Non-pigmented ciliary epithelial cell (primary cell): ENCODE results near the gene TRAF5.
"Not testable (repeated sequence)": the region's sequence is repeated elsewhere in the genome, so short reads cannot be mapped to it uniquely, and the experiment has no call there.

ENCODE experiments used
- DNase-seq: peaks from one replicate; pipeline ENCODE4 v3.0.0-alpha.2; 2010; ENCODE audit warnings: low read depth

Gene TRAF5, protein sequence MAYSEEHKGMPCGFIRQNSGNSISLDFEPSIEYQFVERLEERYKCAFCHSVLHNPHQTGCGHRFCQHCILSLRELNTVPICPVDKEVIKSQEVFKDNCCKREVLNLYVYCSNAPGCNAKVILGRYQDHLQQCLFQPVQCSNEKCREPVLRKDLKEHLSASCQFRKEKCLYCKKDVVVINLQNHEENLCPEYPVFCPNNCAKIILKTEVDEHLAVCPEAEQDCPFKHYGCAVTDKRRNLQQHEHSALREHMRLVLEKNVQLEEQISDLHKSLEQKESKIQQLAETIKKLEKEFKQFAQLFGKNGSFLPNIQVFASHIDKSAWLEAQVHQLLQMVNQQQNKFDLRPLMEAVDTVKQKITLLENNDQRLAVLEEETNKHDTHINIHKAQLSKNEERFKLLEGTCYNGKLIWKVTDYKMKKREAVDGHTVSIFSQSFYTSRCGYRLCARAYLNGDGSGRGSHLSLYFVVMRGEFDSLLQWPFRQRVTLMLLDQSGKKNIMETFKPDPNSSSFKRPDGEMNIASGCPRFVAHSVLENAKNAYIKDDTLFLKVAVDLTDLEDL

DNA sequence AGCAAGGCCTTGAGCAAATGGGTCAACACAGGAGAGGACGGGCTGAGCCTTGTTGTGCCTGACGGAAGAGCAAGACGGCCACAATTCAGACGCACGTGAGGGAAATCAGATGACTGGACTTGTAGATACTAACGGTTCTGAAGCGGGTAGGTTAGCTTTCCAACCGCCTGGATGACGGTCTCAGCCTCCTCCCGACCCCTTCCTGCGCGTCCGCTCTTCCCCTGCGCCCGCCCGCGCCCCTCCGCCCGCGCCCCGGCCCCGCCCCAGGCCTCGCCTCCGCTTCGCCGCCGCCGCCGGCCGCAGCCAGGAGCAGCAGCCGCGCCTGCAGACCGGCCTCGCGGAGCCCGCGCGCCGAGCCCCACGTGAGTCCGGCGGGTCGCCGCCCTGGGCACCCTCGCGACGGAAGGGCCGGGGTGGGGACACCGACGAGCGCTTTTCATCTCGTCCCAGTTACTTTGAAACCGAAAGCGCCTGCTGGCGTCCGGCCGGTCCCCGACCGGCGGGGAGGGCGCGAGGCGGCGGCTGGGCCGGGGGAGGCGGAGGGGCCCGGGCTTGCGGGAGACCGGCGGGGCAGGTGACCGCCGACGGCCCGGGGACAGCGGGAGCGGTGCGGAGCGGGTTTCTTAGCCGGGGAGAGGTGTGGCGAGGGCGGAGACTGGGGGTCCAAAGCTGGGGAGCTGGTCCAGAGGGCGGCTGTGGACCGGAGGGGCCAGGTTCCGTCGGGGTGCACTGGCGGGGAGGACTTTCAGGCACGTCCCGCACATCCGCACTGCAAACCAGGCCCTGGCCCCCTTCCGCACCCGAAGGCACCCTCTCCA lies at the start of gene TRAF5:
TSS of gene TRAF5 (plus strand) at position 306 of the 818 bp plus-strand sequence. CDS start 26,407 bp downstream, outside the sequence.
- DNase-seq = no peak

DNA sequence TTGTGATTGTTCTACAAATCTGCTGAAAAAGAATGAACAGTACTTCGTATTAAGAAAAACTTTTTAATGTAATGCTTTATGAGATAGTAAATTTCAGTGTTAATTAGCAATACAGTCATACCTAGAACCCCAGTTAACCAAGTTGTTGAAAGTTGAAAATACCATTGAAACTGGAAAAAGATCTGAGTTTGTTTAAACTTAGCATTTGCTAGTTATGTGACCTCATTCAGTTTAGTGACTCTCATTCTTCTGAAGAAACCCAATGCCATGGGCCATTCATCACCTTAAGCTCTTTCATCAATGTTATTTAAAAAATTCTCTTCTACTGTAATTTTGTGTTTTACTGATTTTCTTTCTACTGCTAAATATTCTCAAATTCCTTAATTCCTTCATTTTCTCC lies 47.3 kb upstream of the TRAF5 start:
- DNase-seq = no peak

- DNase-seq = no peak
Observed at GRCh38 chr1:211280910-211281309, 45.7 kb upstream of the TRAF5 start.

DNA sequence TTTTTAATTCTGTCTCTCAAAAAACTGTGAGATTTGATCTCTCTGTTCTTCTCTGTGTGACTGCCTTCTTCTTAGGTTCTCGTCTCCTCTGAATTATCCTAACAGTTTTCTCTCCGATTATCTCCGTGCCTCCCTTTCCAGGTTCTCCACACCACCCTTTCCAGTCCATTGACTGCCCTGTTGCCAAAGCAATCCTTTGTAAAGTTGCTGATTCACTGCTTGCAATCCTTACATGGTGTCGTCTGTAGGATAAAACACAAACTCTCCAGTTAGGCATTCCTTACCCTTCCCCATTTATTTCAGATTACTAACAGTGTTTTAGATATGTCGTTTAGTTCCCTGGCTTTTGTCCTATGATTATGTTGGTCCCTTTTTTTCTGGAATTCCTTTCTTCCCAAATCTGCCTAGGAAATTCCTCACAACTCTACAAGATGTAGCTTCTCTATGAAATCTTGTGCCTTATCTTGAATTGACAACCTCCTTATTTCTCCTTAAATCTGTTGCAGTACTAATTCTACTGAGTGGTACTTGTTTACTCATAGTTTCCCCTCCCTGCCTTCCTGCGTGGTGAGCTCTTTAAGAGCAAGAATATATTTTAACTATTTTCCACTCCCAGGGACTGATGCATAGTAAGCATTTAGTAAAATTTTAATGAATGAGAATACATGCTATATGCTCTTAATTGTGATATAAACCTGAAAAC lies 45.2 kb upstream of the TRAF5 start:
- no peak for DNase-seq

GRCh38 chr1:211282023-211282373 lies 44.6 kb upstream of the TRAF5 start:
- DNase-seq = no peak

GRCh38 chr1:211285196-211285595 lies 41.4 kb upstream of the TRAF5 start:
- no peak for DNase-seq

DNA sequence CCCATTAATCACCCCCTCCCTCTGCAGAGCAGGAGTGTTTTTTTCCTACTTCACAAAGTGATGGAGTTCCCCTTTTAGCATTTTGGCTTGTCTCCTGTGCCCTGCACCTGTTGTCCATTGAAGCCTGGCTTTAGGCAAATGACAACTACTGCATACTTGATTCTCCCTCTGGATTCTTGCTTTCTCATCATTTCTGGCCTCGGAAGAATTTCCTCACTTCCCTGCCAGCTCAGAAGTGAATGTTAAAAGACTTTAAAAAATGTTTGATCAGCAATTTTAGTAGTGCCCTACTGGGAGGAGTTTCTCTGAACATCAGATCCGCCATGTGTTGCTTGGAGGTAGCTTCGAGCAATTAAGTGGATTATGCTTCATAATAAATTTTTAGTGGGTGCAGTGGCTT lies 39.4 kb upstream of the TRAF5 start:
- no peak for DNase-seq

- DNase-seq = no peak
Observed at GRCh38 chr1:211292411-211292810, 34.2 kb upstream of the TRAF5 start.

DNA sequence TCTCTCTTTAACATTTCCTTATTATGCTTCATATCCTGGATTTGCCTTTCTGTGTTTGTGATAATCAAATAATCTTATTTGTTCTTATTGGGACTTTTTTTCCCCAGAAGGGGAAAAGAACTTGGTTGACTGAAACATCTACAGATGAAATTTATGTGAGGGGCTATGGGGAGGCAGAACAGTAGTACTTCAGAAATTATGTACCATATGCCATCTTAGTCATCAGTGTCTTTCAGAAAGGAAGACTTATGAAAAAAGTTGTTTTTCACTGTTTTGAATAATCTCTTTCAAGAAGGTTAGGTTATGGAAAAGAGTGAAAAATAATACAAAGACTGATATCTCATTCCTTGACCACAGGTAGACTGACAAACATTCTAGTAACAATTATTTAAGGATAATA lies 30.2 kb upstream of the TRAF5 start:
- no peak for DNase-seq

GRCh38 chr1:211305044-211305443 lies 21.6 kb upstream of the TRAF5 start:
- DNase-seq = no peak

GRCh38 chr1:211309617-211310016 lies 17.0 kb upstream of the TRAF5 start:
- no peak for DNase-seq

GRCh38 chr1:211313392-211313791 lies 13.2 kb upstream of the TRAF5 start:
- DNase-seq = no peak

DNA sequence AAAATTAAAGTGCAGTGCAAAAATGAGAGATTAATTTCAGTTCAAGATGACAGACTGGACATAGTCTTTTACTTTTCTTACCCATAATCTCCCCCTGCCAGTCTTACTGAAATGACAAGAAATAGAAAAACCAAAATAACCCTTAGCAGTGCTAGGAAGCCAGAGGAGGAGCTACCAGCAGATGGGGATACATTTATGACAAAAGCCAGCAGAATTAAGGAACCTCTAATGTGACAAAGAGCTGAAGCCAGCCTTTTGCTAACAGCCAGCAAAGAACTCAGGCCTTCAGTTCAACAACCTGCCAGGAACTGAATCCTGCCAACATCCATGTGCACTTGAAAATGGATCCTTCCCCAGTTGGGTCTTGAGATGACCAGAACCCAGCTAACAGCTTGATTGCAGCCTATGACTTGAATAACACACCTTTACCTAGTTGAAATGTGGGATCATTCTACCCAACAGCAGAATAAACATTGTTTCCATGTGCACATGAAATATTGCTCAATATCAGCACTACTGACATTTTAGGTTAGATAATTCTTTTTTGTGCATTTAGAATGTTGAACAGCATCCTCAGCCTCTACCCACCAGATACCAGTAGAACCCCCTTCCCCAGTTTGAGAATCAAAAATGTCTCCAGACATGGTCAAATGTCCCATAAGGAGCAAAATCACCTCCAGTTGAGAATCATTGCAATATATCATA lies 7.9 kb upstream of the TRAF5 start:
- no peak for DNase-seq

DNA sequence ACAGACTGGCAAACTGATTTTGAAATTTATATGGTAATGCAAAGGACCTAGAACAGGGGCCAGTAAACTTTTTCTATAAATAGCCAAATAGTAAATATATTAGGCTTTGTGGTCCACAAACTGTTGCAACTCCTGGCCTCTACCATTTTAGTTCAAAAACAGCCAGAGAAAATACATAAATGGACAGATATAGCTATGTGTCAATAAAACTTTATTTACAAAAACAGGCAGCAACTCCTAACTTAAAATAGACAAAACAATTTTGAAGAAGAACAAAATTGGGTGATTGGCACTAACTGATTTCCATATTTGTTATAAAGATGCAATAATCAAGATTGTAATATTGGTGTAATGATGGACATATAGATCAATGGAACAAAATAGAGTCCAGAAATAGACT lies 6.7 kb upstream of the TRAF5 start:
- DNase-seq = no peak

DNA sequence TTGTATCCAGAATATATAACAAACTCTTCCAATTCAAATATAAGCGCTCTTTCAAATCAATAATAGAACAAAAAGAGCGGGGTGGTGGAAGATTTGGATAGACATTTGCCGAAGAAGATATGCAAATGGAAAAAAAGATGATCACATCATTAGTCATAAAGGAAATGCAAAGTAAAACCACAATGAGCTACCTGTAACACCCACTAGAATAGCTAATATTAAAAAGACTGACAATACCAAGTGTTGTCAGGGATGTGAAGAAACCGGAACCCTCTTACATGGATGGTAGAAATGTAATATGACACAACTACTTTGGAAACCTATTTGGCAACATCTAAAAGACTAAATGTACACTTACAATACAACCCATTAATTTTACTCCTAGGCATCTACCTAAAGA lies 5.7 kb upstream of the TRAF5 start:
- DNase-seq = no peak

- DNase-seq = not testable (repeated sequence)
Observed at GRCh38 chr1:211321646-211322045, 5.0 kb upstream of the TRAF5 start.

- DNase-seq = no peak
Observed at GRCh38 chr1:211323156-211324063, 3.2 kb upstream of the TRAF5 start.

DNA sequence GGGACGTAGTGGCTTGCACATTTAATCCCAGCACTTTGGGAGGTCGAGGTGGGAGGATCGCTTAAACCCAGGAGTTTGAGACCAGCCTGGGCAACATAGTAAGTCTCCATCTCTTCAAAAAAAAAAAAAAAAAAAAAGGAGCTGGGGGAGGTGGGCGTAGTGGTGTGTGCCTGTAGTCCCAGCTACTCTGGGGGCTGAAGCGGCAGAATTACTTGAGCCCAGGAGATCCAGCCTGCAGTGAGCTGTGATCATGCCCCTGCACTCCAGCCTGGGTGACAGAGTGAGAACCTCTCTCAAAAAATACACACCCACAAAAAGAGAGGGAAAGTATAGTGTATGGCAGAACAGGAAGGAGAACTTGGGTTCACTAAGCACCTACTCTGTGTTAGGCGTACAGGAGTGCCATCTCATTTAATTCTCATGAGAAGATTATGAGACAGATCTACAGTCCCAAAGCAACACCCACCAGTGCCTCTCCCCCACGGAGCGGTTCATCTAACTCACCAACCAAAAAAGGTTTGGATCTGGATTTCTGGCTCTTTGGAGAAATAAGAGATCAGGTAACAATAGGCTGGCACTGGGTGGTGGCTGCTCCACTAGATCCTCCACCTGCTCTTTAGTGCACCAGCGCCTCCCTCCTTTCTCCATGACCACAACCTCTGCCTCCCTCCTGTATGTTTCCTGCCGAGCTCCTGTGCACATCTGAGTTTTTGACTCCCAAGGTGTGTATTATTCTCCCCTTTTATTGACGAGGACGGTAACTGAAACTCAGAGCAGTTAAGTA lies 1.4 kb upstream of the TRAF5 start:
- no peak for DNase-seq

- no peak for DNase-seq
Observed at GRCh38 chr1:211326140-211326527, 499 bp upstream of the TRAF5 start.

DNA sequence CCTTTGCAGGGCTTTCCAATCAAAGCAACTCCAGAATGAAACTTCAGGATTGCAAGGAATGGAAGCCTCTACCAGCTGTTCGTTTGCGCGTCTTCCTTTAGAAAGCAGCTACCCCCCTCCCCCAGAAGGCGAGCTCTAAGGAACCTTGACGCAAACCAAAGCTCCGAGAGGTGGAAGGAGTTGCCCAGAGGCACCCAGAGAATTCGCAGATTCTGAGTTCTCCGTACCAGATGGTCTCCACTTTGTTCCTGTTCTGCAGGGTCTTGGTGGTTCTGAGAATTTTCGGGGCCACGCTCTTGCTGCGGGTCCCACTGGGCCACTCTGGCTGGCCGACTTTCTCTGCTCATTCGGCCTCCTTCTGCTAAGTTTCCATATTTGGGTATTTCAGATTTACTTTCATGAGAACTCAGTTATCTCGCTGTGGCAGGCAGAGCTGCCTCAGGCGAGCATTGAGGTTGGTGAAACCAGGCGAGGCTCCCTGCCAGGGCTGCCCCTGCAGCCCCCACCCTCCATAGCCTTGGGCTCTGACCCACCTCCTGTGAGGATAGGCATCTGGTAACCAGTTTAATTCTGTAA lies 801 bp downstream of the TRAF5 start:
- no peak for DNase-seq
